GM18519 (cell line): ENCODE data around the gene KRTAP4-11.
"Not testable (repeated sequence)": the region's sequence is repeated elsewhere in the genome, so short reads cannot be mapped to it uniquely, and the experiment has no call there.

ENCODE experiments used
- ATAC-seq: cut with Tn5 transposase; IDR thresholded peaks from one replicate; pipeline ENCODE4 v1.9.1; 2021; ENCODE audit warnings: mild to moderate bottlenecking, moderate library complexity; ENCODE audit not compliant: unreplicated experiment, low FRiP score

KRTAP4-11 gene

DNA sequence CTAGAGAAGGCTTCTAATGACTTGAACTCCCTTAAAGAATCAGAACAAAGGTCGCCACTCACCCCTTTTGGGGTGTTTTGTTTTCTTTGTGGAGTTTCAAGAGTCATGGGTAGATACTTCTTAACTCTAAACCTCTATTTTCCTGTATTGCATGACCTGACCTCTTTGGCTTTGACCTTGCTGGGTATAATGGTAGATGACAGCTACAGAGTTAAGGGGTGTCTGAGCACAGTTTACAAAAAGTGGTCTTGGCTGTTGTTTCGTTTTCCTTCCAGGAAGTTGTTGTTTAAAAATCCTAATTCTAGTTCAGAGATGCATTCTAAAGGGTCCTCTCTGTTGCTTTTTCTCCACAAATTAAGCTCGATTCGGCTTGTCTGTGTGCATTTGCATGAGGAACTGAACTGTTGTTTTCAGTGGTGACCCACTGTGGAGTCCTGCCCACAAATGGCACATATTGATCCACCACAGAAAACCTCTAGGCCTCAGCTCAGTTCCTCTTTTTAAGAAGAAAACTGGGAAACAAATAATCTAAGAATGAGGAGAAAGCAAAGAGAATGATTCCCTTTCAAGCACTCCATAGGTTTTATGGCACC is 29.3 kb downstream of the KRTAP4-11 start:
- ATAC-seq = not testable (repeated sequence)

- not testable (repeated sequence) for ATAC-seq
These were observed 33.9 kb downstream of the KRTAP4-11 start, which contains the start of gene KRTAP4-7 for GRCh38 chr17:41084100-41084856. TSS of gene KRTAP4-7 (plus strand) at chr17:41084150. CDS start at chr17:41084207, 57 bp downstream.

DNA sequence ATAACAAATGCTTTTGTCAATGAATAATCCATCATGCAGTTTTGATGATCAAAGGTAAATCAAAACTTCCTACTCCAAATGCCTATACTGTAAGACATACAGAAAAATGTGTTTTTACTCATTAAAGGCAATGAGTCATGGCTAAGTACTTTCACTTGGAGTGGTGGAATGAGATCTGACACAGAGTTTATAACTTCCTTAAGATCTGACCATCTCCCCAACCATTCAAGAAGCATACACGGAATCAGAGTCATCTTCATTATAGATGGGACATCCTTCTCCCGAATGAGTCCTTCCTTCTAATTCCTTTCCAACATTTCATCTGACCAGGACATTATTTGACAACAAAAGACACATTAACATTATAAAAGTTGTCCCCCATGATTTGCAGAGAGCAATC is 34.7 kb downstream of the KRTAP4-11 start:
- not testable (repeated sequence) for ATAC-seq

- ATAC-seq = no peak
These were observed 35.5 kb downstream of the KRTAP4-11 start for GRCh38 chr17:41082626-41083025.

GRCh38 chr17:41076788-41077187 is 41.4 kb downstream of the KRTAP4-11 start:
- ATAC-seq = no peak

GRCh38 chr17:41073676-41074075 is 44.5 kb downstream of the KRTAP4-11 start:
- ATAC-seq = no peak

DNA sequence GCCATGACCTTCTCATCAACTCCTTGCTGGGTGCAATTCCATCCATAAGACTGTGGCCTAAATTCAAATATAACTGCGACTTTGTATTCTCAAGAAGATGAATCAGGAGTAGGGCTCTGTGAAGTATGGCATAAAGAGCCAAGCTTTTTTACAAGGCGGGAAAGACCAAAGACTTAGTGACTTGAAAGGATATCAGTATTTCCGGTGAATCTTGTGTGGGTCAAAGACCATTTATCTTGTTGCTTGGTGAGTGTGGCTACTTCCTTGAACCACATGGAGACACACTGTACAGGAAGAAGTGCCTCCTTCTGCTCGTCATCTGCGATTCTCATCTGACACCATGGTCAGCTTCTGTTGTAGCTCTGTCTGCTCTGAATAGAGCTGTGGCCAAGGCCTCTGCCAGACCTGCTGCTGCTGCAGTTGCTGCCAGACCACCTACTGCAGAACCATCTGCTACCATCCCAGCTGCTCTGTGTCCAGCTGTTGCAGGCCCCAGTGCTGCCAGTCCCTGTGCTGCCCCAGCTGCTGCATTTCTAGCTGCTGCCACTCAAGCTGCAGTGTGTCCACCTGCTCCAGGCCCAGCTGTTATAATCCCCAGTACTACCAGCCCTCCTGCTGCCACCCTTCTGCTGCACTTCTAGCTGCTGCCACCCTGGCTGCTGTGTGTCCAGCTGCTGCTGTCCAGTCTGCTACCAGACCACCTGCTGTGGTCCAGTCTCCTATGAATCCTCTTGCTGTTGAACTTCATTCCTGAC is 46.4 kb downstream of the KRTAP4-11 start:
- no peak for ATAC-seq

GRCh38 chr17:41069031-41069430 is 49.1 kb downstream of the KRTAP4-11 start:
- ATAC-seq = no peak

DNA sequence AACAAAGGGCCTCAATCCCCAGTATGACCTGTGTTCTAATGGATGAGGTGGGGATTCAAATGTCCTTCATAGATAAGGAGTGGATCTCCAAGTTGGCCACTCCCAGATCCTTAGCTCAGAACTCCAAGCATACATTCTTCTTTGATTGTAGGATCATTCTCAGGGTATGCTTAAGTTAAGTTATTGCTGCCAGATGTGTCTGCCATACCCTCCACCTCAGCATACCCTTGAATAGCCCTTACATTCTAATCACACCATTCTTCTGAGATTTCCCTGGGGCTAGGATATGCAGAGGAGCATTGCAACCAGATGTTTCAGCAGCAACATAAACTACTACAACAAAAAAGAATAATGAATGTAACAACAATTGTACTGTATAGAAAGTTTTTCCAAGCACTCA is 50.9 kb downstream of the KRTAP4-11 start:
- ATAC-seq = no peak
